Esophagus muscularis mucosa (tissue), 3 donors: ENCODE measurements around the gene NPIPB6.
"Not testable (repeated sequence)": the region's sequence is repeated elsewhere in the genome, so short reads cannot be mapped to it uniquely, and the experiment has no call there.

Experiments
- CTCF ChIP-seq, 3 experiments: fragments of 200-600 bp in 2 of 3; fragments of 450-650 bp in 1 of 3; sonication (generic) in 2 of 3; IDR thresholded peaks; one replicate each; pipeline ENCODE4 v1.5.1; 2017 to 2019; ENCODE audit warnings: antibody characterized with exemption in 3 of 3, mild to moderate bottlenecking in 2 of 3, moderate library complexity in 1 of 3
- POLR2A ChIP-seq: fragments of 450-650 bp; IDR thresholded peaks from one replicate; pipeline ENCODE4 v1.6.1; 2017; ENCODE audit warnings: antibody characterized with exemption, moderate library complexity, mild to moderate bottlenecking, low read depth
- POLR2AphosphoS5 ChIP-seq, 2 donors: sonication (generic); formaldehyde crosslinking; IDR thresholded peaks; one replicate each; pipeline ENCODE4 v1.6.1; 2017; ENCODE audit warnings: antibody characterized with exemption in 2 of 2

GRCh38 chr16:28382177-28382867, 19.0 kb upstream of the NPIPB6 start:
- TF ChIP-seq CTCF (IDR thresholded peaks at IDR 0.05); POLR2AphosphoS5 (IDR thresholded peaks at IDR 0.05); POLR2A: not testable (repeated sequence)
